ENCODE results near the gene ZBTB8B.
A peak's percentile ranks its signal among the peaks of the same experiment; 100 is the strongest.

ZBTB8B gene

DNA sequence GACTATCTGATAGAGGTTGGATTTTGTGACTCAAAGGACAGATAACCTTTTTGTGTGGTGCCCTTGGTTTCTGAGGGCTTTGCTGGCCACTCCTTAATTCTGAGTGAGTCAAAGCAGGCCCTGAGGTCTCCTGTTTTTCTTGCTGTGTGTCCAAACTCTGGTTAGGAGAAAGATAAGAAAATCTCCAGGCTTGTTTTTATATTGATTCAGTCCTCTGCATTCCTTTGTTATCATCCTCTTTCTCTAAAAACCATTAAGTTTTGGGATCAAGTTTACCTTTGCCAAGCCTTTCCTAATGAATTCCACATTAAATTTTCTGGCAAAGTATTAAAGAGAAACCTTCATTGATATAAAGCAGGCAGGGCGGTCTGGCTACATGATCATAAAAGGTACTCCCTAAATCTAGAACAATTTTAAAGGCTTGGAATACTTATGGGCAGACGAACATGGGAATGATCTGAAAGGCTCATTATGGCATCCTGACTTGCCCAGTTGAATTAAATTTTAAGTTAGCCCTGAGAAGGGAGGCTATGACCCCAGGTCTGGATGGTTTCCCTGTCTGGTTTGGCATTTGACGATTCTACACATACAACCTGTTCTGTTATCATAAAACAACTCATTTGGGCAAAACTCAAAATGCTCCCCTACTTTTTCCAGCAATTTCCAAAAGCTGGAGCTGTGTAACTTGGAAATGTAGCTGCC lies 20.8 kb downstream of the ZBTB8B start:
- 0 out of 2 replicates have a peak, but pooled peaks cover 5% of the 10 kb centered on the region for H3K4me1 ChIP-seq (ENCODE audit: insufficient read depth, low read length)
- no peaks in the 10 kb centered on the region for H3K36me3 ChIP-seq (ENCODE audit: insufficient read depth, low read length)
- no peak overlapping the region for H3K9ac ChIP-seq (ENCODE audit: low read depth, low read length)
- H3K9me3 ChIP-seq (ENCODE audit: control insufficient read depth, insufficient read depth, low read length) = peaks cover 4% of the 10 kb centered on the region; the same call in 1 of the 2 replicates

DNA sequence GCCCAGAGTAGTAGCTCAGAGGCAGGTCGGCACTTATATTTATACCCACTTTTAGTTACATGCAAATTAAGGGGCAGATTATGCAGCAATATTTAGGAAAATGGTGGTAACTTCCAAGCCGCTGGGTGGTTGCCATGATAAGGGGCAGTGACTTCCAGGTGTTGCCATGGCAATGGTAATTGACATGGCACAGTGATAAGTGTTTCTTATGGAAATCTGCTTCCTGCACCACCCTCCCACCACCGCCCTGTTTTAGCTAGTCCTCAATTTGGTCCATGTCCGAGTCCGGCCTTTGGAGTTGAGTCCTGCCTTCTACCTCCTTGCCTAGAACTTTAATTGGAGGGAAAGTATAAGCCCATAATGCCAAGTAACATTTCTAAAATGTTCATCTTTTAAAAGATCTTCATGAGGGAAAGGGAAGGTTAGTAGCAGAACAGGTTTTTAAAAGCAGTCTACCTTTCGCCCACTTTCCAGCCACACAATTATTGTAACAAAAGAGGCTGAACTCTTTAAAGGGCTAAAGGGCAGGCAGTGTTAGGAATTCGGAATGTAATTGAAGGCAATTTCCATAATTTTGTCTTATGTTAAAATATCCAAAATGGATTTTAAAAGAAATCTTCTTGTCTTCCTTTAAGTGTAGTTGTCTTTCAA lies 21.7 kb downstream of the ZBTB8B start:
- Histone ChIP-seq H3K4me1 (ENCODE audit: insufficient read depth, low read length) (0 out of 2 replicates have a peak, but pooled peaks cover 5% of the 10 kb centered on the region), H3K9me3 (ENCODE audit: control insufficient read depth, insufficient read depth, low read length) (peaks cover 4% of the 10 kb centered on the region; the same call in 1 of the 2 replicates), H3K9ac (ENCODE audit: low read depth, low read length) (no peak overlapping the region), H3K36me3 (ENCODE audit: insufficient read depth, low read length) (no peaks in the 10 kb centered on the region)

GRCh38 chr1:32487182-32487581 lies 22.3 kb downstream of the ZBTB8B start:
- Histone ChIP-seq H3K9me3 (ENCODE audit: control insufficient read depth, insufficient read depth, low read length) (peaks cover 4% of the 10 kb centered on the region; the same call in 1 of the 2 replicates), H3K9ac (ENCODE audit: low read depth, low read length) (no peak overlapping the region), H3K36me3 (ENCODE audit: insufficient read depth, low read length) (no peaks in the 10 kb centered on the region), H3K4me1 (ENCODE audit: insufficient read depth, low read length) (0 out of 2 replicates have a peak, but pooled peaks cover 5% of the 10 kb centered on the region)

- H3K36me3 ChIP-seq (ENCODE audit: insufficient read depth, low read length) = no peaks in the 10 kb centered on the region
- no peak overlapping the region for H3K9ac ChIP-seq (ENCODE audit: low read depth, low read length)
- H3K4me1 ChIP-seq (ENCODE audit: insufficient read depth, low read length) = peaks cover 9% of the 10 kb centered on the region; the same call in 1 of the 2 replicates
- H3K9me3 ChIP-seq (ENCODE audit: control insufficient read depth, insufficient read depth, low read length) = peaks cover 2% of the 10 kb centered on the region; the same call in 1 of the 2 replicates
These were observed 25.0 kb downstream of the ZBTB8B start for GRCh38 chr1:32489774-32490454.

DNA sequence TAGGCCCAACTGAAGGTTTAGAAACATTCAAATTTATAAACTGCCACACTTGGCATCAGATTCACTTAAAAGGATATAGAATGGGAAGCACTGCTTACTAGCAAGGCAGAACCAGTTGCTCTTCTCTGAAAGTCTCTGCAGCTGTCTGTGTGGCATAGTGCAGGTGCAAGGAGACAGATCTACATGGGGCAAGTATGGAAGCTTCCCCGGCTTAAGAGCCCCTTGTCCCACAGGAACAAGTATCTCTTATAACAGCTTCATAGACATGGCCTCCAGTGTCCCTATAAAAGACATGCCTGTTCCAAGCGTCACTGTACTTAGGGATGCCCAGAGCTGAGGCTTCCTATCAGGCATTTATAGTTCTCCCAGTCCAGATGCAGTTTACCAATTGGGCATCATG lies 26.5 kb downstream of the ZBTB8B start:
- no peaks in the 10 kb centered on the region for H3K9me3 ChIP-seq (ENCODE audit: control insufficient read depth, insufficient read depth, low read length)
- H3K36me3 ChIP-seq (ENCODE audit: insufficient read depth, low read length) = no peaks in the 10 kb centered on the region
- peaks cover 7% of the 10 kb centered on the region; the same call in 1 of the 2 replicates for H3K4me1 ChIP-seq (ENCODE audit: insufficient read depth, low read length)

GRCh38 chr1:32494196-32494595 lies 29.3 kb downstream of the ZBTB8B start:
- Histone ChIP-seq H3K9me3 (ENCODE audit: control insufficient read depth, insufficient read depth, low read length) (no peaks in the 10 kb centered on the region), H3K4me1 (ENCODE audit: insufficient read depth, low read length) (peaks cover 4% of the 10 kb centered on the region; the same call in 1 of the 2 replicates), H3K36me3 (ENCODE audit: insufficient read depth, low read length) (no peaks in the 10 kb centered on the region), H3K9ac (ENCODE audit: low read depth, low read length) (no peak overlapping the region)

More for the DNA sequence above, 26.5 kb downstream of the ZBTB8B start:
- no peak overlapping the region for H3K9ac ChIP-seq (ENCODE audit: low read depth, low read length)

GRCh38 chr1:32494711-32495337 lies 30.0 kb downstream of the ZBTB8B start:
- Histone ChIP-seq H3K4me1 (ENCODE audit: insufficient read depth, low read length) (peaks cover 4% of the 10 kb centered on the region; the same call in 1 of the 2 replicates), H3K36me3 (ENCODE audit: insufficient read depth, low read length) (no peaks in the 10 kb centered on the region), H3K9me3 (ENCODE audit: control insufficient read depth, insufficient read depth, low read length) (no peaks in the 10 kb centered on the region), H3K9ac (ENCODE audit: low read depth, low read length) (no peak overlapping the region)

- Histone ChIP-seq H3K9ac (ENCODE audit: low read depth, low read length) (no peak overlapping the region), H3K9me3 (ENCODE audit: control insufficient read depth, insufficient read depth, low read length) (no peaks in the 10 kb centered on the region), H3K4me1 (ENCODE audit: insufficient read depth, low read length) (peaks cover 4% of the 10 kb centered on the region; the same call in 1 of the 2 replicates), H3K36me3 (ENCODE audit: insufficient read depth, low read length) (no peaks in the 10 kb centered on the region)
These were observed 31.3 kb downstream of the ZBTB8B start for GRCh38 chr1:32496127-32496526.

DNA sequence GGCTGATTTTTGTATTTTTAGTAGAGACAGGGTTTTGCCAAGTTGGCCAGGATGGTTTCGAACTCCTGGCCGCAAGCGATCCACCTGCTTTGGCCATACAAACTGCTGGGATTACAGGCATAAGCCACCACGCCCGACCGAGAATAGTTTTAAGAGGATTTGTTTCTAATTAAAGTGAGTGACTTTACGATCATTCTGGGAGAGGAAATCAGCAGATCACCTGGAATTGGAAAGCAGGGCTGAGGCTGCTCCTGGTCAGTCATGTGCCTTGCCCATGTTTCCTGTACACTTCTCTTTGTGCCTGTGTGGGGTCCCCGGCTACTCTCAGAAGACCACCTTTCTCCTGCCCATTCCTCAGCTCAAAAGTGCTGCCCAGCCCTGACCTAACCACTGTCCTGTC lies 33.9 kb downstream of the ZBTB8B start:
- Histone ChIP-seq H3K36me3 (ENCODE audit: insufficient read depth, low read length) (no peaks in the 10 kb centered on the region), H3K4me1 (ENCODE audit: insufficient read depth, low read length) (peaks cover 4% of the 10 kb centered on the region; the same call in 1 of the 2 replicates), H3K9me3 (ENCODE audit: control insufficient read depth, insufficient read depth, low read length) (no peaks in the 10 kb centered on the region), H3K9ac (ENCODE audit: low read depth, low read length) (no peak overlapping the region)

GRCh38 chr1:32500387-32501209 lies 35.7 kb downstream of the ZBTB8B start:
- no peaks in the 10 kb centered on the region for H3K9me3 ChIP-seq (ENCODE audit: control insufficient read depth, insufficient read depth, low read length)
- no peaks in the 10 kb centered on the region for H3K4me1 ChIP-seq (ENCODE audit: insufficient read depth, low read length)
- H3K36me3 ChIP-seq (ENCODE audit: insufficient read depth, low read length) = no peaks in the 10 kb centered on the region
- H3K9ac ChIP-seq (ENCODE audit: low read depth, low read length) = peak overlapping the region; percentile 68

GRCh38 chr1:32501865-32502264 lies 37.0 kb downstream of the ZBTB8B start:
- Histone ChIP-seq H3K9me3 (ENCODE audit: control insufficient read depth, insufficient read depth, low read length) (no peaks in the 10 kb centered on the region), H3K4me1 (ENCODE audit: insufficient read depth, low read length) (no peaks in the 10 kb centered on the region), H3K9ac (ENCODE audit: low read depth, low read length) (no peak overlapping the region), H3K36me3 (ENCODE audit: insufficient read depth, low read length) (no peaks in the 10 kb centered on the region)

DNA sequence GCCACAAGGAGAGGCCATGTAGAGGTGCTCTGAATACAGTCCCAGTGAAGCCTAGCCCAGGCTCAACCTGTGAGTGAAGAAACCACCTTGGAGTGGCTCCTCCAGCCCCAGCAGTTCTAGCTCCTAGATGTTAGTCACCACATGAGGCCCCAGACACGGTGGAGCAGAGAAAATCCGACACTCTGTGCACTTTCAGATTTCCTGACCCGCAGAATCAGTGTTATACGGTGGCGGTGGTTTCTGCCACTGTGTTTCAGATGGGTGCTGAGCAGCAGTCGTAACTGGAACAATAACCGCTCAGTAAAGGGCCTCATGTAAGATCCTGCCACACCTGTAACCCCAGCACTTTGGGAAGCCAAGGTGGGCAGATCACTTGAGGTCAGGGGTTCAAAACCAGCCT lies 38.3 kb downstream of the ZBTB8B start:
- H3K9me3 ChIP-seq (ENCODE audit: control insufficient read depth, insufficient read depth, low read length) = no peaks in the 10 kb centered on the region
- H3K4me1 ChIP-seq (ENCODE audit: insufficient read depth, low read length) = no peaks in the 10 kb centered on the region
- no peaks in the 10 kb centered on the region for H3K36me3 ChIP-seq (ENCODE audit: insufficient read depth, low read length)
- no peak overlapping the region for H3K9ac ChIP-seq (ENCODE audit: low read depth, low read length)

DNA sequence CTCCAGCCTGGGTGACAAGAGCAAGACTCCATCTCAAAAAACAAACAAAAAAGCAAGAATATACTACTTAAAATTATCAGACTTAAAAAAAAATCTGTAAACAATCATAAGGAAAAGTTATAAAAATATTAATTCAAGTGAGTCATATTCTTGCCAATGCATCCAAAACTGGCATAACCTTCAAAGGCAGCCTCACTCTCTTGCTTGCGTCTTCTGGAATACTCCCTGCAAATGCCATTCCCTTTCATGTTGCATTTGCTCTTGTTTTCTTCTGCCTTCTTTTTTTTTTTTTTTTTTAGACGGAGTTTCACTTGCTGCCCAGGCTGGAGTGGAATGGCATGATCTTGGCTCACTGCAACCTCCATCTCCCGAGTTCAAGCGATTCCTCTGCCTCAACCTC lies 42.1 kb downstream of the ZBTB8B start:
- peaks cover 3% of the 10 kb centered on the region; the same call in 1 of the 2 replicates for H3K4me1 ChIP-seq (ENCODE audit: insufficient read depth, low read length)
- no peaks in the 10 kb centered on the region for H3K36me3 ChIP-seq (ENCODE audit: insufficient read depth, low read length)
- H3K9me3 ChIP-seq (ENCODE audit: control insufficient read depth, insufficient read depth, low read length) = no peaks in the 10 kb centered on the region
- H3K9ac ChIP-seq (ENCODE audit: low read depth, low read length) = no peak overlapping the region
